GM12878 (cell line): Measurements from ENCODE around the gene KRTAP5-10.

ENCODE experiments used
- ATF2 ChIP-seq: IDR thresholded peaks from 2 replicates; pipeline ENCODE4 v1.6.1; 2012; ENCODE audit warnings: low read length, inconsistent platforms
- CEBPZ ChIP-seq: fragments of 150-350 bp; IDR thresholded peaks from 2 replicates; pipeline ENCODE4 v1.6.1; 2016; ENCODE audit warnings: low read depth, low read length
- CTCF ChIP-seq, 3 experiments: IDR thresholded peaks in 2 of 3; conservative IDR thresholded peaks in 1 of 3; 2 replicates each; pipeline ENCODE4 v1.5.1; 2011; ENCODE audit warnings: low read depth in 3 of 3, low read length in 3 of 3, mild to moderate bottlenecking in 3 of 3, control low read depth in 2 of 3, moderate library complexity in 2 of 3, inconsistent platforms in 1 of 3, mixed read lengths in 1 of 3; ENCODE audit not compliant: control insufficient read depth in 2 of 3, insufficient read depth in 1 of 3; ENCODE audit errors: extremely low read depth in 1 of 3
- EZH2 ChIP-seq: IDR thresholded peaks from 2 replicates; pipeline ENCODE4 v1.6.1; 2012; ENCODE audit warnings: low read depth, mild to moderate bottlenecking, control low read depth, inconsistent platforms, low read length, borderline replicate concordance; ENCODE audit not compliant: control insufficient read depth
- IRF4 ChIP-seq: IDR thresholded peaks from 2 replicates; pipeline ENCODE4 v1.6.1; 2011; ENCODE audit warnings: low read depth, low read length
- SREBF2 ChIP-seq: IDR thresholded peaks from 2 replicates; pipeline ENCODE4 v1.6.1; 2012; ENCODE audit warnings: mild to moderate bottlenecking, low read length

- TF ChIP-seq EZH2 (no peak), CTCF (IDR thresholded peaks at IDR 0.05 in 2 of 3, conservative IDR thresholded peaks at IDR 0.05 in 1 of 3; ENCODE audit: control insufficient read depth in 2 of 3, extremely low read depth in 1 of 3, insufficient read depth in 1 of 3, low read depth in 3 of 3, low read length in 3 of 3) (no peak), IRF4 (no peak), SREBF2 (no peak), CEBPZ (no peak), ATF2 (no peak)
Observed at GRCh38 chr11:71532036-71532610, 33.2 kb upstream of the KRTAP5-10 start.
